EL (cell line): ENCODE results near the gene HSD17B7.
"Not testable (repeated sequence)": the region's sequence is repeated elsewhere in the genome, so short reads cannot be mapped to it uniquely, and the experiment has no call there.

Experiments used
- DNase-seq: peaks from one replicate; pipeline ENCODE4 v3.0.0-alpha.2; 2016

HSD17B7 gene

GRCh38 chr1:162812357-162812756 is 21.9 kb downstream of the HSD17B7 start:
- not testable (repeated sequence) for DNase-seq

GRCh38 chr1:162818136-162818535 is 27.6 kb downstream of the HSD17B7 start:
- DNase-seq, result not testable (repeated sequence)

GRCh38 chr1:162818666-162819065 is 28.2 kb downstream of the HSD17B7 start:
- DNase-seq, result not testable (repeated sequence)

GRCh38 chr1:162822391-162823200 is 32.1 kb downstream of the HSD17B7 start:
- DNase-seq, result peak; percentile 17

- DNase-seq, result no peak
Measured at GRCh38 chr1:162823231-162823630, 32.7 kb downstream of the HSD17B7 start.

GRCh38 chr1:162823771-162824525 is 33.4 kb downstream of the HSD17B7 start:
- DNase-seq, result peak; percentile 25

GRCh38 chr1:162829268-162829667 is 38.8 kb downstream of the HSD17B7 start:
- DNase-seq, result no peak

GRCh38 chr1:162832470-162832869 is 42.0 kb downstream of the HSD17B7 start:
- DNase-seq, result no peak

- no peak for DNase-seq
Measured at GRCh38 chr1:162835157-162835899, 44.8 kb downstream of the HSD17B7 start.

- no peak for DNase-seq
Measured at GRCh38 chr1:162838863-162839262, 48.4 kb downstream of the HSD17B7 start.

GRCh38 chr1:162840250-162840839 is 49.8 kb downstream of the HSD17B7 start:
- DNase-seq, result no peak

- no peak for DNase-seq
Measured at GRCh38 chr1:162844153-162844552, 53.7 kb downstream of the HSD17B7 start.

GRCh38 chr1:162846256-162847212 is 56.0 kb downstream of the HSD17B7 start:
- peak; percentile 87 for DNase-seq

- peak; percentile 71 for DNase-seq
Measured at GRCh38 chr1:162847839-162848453, 57.4 kb downstream of the HSD17B7 start.

- no peak for DNase-seq
Measured at GRCh38 chr1:162849711-162850110, 59.2 kb downstream of the HSD17B7 start.

GRCh38 chr1:162851341-162851740 is 60.8 kb downstream of the HSD17B7 start:
- DNase-seq, result no peak

GRCh38 chr1:162854245-162854882 is 63.9 kb downstream of the HSD17B7 start:
- peak; percentile 84 for DNase-seq

GRCh38 chr1:162855461-162856150 is 65.1 kb downstream of the HSD17B7 start:
- peak; percentile 75 for DNase-seq

GRCh38 chr1:162856260-162856659 is 65.8 kb downstream of the HSD17B7 start:
- DNase-seq, result peak; percentile 95

GRCh38 chr1:162857850-162858249 is 67.3 kb downstream of the HSD17B7 start:
- peak; percentile 72 for DNase-seq
